Gastrocnemius medialis (tissue), 4 donors: ENCODE data around the gene IFNGR2.

Experiments
- POLR2A ChIP-seq, 2 donors: fragments of 450-650 bp; IDR thresholded peaks; one replicate each; pipeline ENCODE4 v1.6.1; 2017; ENCODE audit warnings: antibody characterized with exemption in 2 of 2, mild to moderate bottlenecking in 2 of 2, moderate library complexity in 2 of 2
- TF ChIP-seq, protein P1 (sequence below), 5 experiments: fragments of 450-650 bp in 3 of 5; fragments of 200-600 bp in 2 of 5; sonication (generic) in 2 of 5; IDR thresholded peaks in 4 of 5; conservative IDR thresholded peaks in 1 of 5; 1 replicate in 4 of 5; 2 replicates in 1 of 5; pipeline ENCODE4 v1.5.1; 2016 to 2019; ENCODE audit warnings: antibody characterized with exemption in 5 of 5, mild to moderate bottlenecking in 3 of 5, moderate library complexity in 3 of 5

DNA sequence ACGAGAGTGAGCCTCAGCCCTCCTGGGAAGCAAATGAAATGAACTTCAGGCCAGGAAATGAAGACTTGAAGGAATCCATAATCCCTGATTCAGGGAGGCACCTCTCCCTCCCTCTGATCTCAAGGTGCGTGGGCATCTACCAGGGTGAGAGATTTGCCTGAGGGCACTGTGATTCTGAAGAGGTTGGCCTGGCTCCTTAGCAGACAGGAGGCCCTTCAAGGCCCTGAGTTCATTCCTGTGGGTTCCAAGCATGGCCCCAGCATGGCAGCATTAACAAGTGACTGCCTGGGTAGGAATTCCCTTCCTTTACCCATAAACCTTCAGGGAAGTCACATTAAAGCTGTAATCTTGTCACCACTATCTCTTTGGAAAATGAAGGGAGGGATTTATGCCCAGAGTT lies 29.8 kb upstream of the IFNGR2 start:
- no peak for TF ChIP-seq POLR2A (IDR thresholded peaks at IDR 0.05)
- TF ChIP-seq, protein P1, sequence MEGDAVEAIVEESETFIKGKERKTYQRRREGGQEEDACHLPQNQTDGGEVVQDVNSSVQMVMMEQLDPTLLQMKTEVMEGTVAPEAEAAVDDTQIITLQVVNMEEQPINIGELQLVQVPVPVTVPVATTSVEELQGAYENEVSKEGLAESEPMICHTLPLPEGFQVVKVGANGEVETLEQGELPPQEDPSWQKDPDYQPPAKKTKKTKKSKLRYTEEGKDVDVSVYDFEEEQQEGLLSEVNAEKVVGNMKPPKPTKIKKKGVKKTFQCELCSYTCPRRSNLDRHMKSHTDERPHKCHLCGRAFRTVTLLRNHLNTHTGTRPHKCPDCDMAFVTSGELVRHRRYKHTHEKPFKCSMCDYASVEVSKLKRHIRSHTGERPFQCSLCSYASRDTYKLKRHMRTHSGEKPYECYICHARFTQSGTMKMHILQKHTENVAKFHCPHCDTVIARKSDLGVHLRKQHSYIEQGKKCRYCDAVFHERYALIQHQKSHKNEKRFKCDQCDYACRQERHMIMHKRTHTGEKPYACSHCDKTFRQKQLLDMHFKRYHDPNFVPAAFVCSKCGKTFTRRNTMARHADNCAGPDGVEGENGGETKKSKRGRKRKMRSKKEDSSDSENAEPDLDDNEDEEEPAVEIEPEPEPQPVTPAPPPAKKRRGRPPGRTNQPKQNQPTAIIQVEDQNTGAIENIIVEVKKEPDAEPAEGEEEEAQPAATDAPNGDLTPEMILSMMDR (IDR thresholded peaks at IDR 0.05 in 4 of 5, conservative IDR thresholded peaks at IDR 0.05 in 1 of 5): no peak
